ENCODE data around the gene KCNK13. TPM values are rescaled to one million over a fixed set of nuclear protein-coding genes. Genes with fewer than 3 reads are reported as not detected.
A peak's percentile ranks its signal among the peaks of the same experiment; 100 is the strongest.

KCNK13 gene
- total and polyA plus RNA-seq, 2 experiments from 2014 or later: not detected

DNA sequence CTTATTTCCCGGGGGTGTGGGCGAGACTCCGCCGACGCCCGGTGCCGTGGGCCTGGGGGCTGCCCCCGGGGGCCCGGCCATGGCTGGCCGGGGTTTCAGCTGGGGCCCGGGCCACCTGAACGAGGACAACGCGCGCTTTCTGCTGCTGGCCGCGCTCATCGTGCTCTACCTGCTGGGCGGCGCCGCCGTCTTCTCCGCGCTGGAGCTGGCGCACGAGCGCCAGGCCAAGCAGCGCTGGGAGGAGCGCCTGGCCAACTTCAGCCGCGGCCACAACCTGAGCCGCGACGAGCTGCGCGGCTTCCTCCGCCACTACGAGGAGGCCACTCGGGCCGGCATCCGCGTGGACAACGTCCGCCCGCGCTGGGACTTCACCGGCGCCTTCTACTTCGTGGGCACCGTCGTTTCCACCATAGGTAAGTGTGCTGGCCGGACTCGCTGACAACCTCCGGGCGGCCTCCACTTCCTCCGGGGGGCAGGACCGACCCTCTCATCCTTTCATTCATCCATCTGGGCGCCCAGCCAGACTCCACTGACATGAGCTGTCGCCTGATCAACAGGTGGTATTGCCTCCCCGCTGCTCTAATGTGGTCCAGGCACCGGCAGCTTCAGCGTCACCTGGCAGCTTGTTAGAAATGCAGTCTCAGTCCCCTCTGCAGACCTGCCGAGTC, 467 bp downstream of the KCNK13 start:
- Histone ChIP-seq H3K27me3 (replicated peaks; ENCODE audit: insufficient read depth) (peaks cover 75% of the 10 kb centered on the region), H3K4me2 (ENCODE audit: unreplicated experiment) (no peak overlapping the region), H3K36me3 (ENCODE audit: low read depth) (no peaks in the 10 kb centered on the region), H4K20me1 (ENCODE audit: insufficient read depth) (no peaks in the 10 kb centered on the region), H3K4me3 (peak overlapping the region; percentile 2; the same call in 1 of the 2 replicates), H3K79me2 (ENCODE audit: insufficient read depth) (no peaks in the 10 kb centered on the region), H3K9me3 (ENCODE audit: low read depth) (no peaks in the 10 kb centered on the region), H3F3A (ENCODE audit: insufficient read depth) (no peaks in the 10 kb centered on the region), H3K9ac (no peak overlapping the region), H3K27ac (no peak overlapping the region), H3K4me1 (ENCODE audit: insufficient read depth) (no peaks in the 10 kb centered on the region), H2AFZ (no peak overlapping the region), H3K9me2 (ENCODE audit: insufficient read depth) (no peaks in the 10 kb centered on the region)
- peak; percentile 20 for DNase-seq
- in situ Hi-C loops (cut with MboI): no loop called here
- WGBS, 2 experiments (ENCODE audit: low coverage in 1 of 2, low lambda C conversion rate in 2 of 2, missing lambda C conversion rate in 2 of 2): 2 to 4% methylated on average over 44 to 62 of the region's 63 CpGs
- TF ChIP-seq EZH2phosphoT487 (IDR thresholded peaks at IDR 0.05; ENCODE audit: insufficient read depth, low read depth): no peak
- no peak for TF ChIP-seq EZH2 (IDR thresholded peaks at IDR 0.05; ENCODE audit: insufficient read depth, poor library complexity, severe bottlenecking)

DNA sequence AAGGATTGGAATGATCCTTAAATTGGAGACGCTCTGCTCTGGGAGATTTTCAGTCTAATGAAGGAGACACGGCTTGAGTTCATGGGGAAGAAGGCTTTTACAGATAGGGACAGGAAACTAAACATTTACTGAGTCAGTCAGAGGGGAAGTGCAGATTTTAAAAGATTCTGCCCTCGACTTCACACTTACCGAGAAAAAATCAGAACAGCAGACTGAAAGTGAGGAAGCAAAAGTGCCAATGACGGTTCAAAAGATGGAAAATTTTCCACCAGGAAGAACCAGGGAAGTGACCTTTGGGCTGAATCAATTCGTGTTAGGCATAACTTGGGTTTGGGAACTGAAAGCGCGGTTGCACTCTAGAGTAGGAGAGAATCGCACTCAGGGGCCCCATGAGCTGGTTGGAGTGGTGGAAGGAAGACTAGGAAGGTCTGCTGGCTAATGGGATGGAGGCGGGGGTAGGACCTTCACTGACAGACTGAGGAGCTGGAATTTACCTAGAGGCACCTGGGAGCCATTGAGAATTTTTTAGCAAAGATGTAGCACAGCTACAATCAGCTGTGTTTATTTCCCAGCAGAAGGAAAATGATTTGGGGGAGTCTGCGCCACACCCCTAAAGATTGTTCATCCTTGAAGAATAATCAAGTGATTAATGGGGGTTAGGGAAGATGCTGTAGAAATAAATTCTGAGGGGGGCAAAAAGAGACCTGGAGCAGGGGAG, 1.2 kb downstream of the KCNK13 start:
- no peak overlapping the region for H3K27ac ChIP-seq
- no peak overlapping the region for H2AFZ ChIP-seq
- DNase-seq: no peak
- H3K4me2 ChIP-seq (ENCODE audit: unreplicated experiment): no peak overlapping the region
- H4K20me1 ChIP-seq (ENCODE audit: insufficient read depth): no peaks in the 10 kb centered on the region
- no peaks in the 10 kb centered on the region for H3K4me1 ChIP-seq (ENCODE audit: insufficient read depth)
- 24 to 31% methylated on average over 11 of the region's 11 CpGs for WGBS, 2 experiments (ENCODE audit: low coverage in 1 of 2, low lambda C conversion rate in 2 of 2, missing lambda C conversion rate in 2 of 2)
- in situ Hi-C loops (cut with MboI): no loop called here
- TF ChIP-seq EZH2phosphoT487 (IDR thresholded peaks at IDR 0.05; ENCODE audit: insufficient read depth, low read depth) (no peak), EZH2 (IDR thresholded peaks at IDR 0.05; ENCODE audit: insufficient read depth, poor library complexity, severe bottlenecking) (no peak)
- H3K27me3 ChIP-seq (replicated peaks; ENCODE audit: insufficient read depth): peaks cover 76% of the 10 kb centered on the region
- no peak overlapping the region for H3K9ac ChIP-seq
- H3K9me3 ChIP-seq (ENCODE audit: low read depth): no peaks in the 10 kb centered on the region
- no peaks in the 10 kb centered on the region for H3K36me3 ChIP-seq (ENCODE audit: low read depth)
- H3K9me2 ChIP-seq (ENCODE audit: insufficient read depth): no peaks in the 10 kb centered on the region
- no peaks in the 10 kb centered on the region for H3F3A ChIP-seq (ENCODE audit: insufficient read depth)
- H3K79me2 ChIP-seq (ENCODE audit: insufficient read depth): no peaks in the 10 kb centered on the region
- H3K4me3 ChIP-seq: no peak overlapping the region

DNA sequence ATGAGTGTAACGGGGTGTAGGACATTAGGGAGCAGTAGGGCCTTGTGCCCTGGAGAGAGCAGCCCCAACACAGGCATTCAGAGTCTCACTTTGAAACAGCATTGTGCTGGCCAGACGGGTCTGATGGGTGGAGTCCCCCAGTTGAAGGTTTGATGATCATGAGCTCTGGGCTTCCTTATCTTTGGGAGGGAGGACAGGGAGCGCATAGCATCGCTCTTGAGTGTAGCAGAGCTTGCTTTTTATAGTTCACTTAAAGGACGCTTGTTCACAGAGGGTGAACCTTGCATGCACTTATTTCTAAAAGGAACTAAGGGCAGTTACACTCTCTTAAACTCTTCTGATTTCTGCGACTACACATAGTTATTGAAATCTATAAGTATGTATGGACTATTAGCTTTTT, 10.6 kb downstream of the KCNK13 start:
- Histone ChIP-seq H3K36me3 (ENCODE audit: low read depth) (no peaks in the 10 kb centered on the region), H3K27ac (no peak overlapping the region), H3K79me2 (ENCODE audit: insufficient read depth) (no peaks in the 10 kb centered on the region), H3F3A (ENCODE audit: insufficient read depth) (no peaks in the 10 kb centered on the region), H3K4me3 (no peak overlapping the region), H3K9me2 (ENCODE audit: insufficient read depth) (no peaks in the 10 kb centered on the region), H3K9me3 (ENCODE audit: low read depth) (no peaks in the 10 kb centered on the region), H3K9ac (no peak overlapping the region), H3K4me2 (ENCODE audit: unreplicated experiment) (no peak overlapping the region), H2AFZ (no peak overlapping the region), H3K27me3 (replicated peaks; ENCODE audit: insufficient read depth) (peaks cover 56% of the 10 kb centered on the region), H3K4me1 (ENCODE audit: insufficient read depth) (no peaks in the 10 kb centered on the region), H4K20me1 (ENCODE audit: insufficient read depth) (no peaks in the 10 kb centered on the region)
- in situ Hi-C loops (cut with MboI): no loop called here
- DNase-seq: no peak
- TF ChIP-seq EZH2 (IDR thresholded peaks at IDR 0.05; ENCODE audit: insufficient read depth, poor library complexity, severe bottlenecking): no peak
- no peak for TF ChIP-seq EZH2phosphoT487 (IDR thresholded peaks at IDR 0.05; ENCODE audit: insufficient read depth, low read depth)
- WGBS, 2 experiments (ENCODE audit: low coverage in 1 of 2, low lambda C conversion rate in 2 of 2, missing lambda C conversion rate in 2 of 2): 45 to 51% methylated on average over 6 of the region's 6 CpGs

DNA sequence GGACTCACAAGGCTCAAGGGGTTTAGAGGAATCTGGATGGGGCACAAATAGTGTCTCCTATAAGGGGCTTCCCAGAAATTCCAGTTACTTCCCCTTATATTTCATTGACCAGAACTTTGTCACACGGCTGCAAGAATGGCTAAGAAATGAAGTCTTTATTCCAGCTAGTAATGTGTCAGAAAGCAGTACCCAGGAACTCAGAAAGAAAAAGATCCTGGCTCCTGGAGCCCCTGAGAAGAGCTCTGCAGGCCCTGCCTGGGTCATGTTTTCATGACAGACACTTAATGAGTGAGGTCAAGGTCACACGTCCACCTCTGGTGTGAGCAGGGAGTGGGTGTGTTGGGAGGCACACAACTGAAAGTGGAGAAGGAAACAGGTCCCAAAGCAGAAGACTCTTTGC, 17.8 kb downstream of the KCNK13 start:
- Histone ChIP-seq H3K79me2 (ENCODE audit: insufficient read depth) (no peaks in the 10 kb centered on the region), H3K9me2 (ENCODE audit: insufficient read depth) (no peaks in the 10 kb centered on the region), H3K4me2 (ENCODE audit: unreplicated experiment) (no peak overlapping the region), H2AFZ (no peak overlapping the region), H3K36me3 (ENCODE audit: low read depth) (no peaks in the 10 kb centered on the region), H3K4me3 (no peak overlapping the region), H3F3A (ENCODE audit: insufficient read depth) (no peaks in the 10 kb centered on the region), H3K9ac (no peak overlapping the region), H3K9me3 (ENCODE audit: low read depth) (no peaks in the 10 kb centered on the region), H3K4me1 (ENCODE audit: insufficient read depth) (no peaks in the 10 kb centered on the region), H3K27me3 (replicated peaks; ENCODE audit: insufficient read depth) (peaks cover 41% of the 10 kb centered on the region), H4K20me1 (ENCODE audit: insufficient read depth) (no peaks in the 10 kb centered on the region), H3K27ac (no peak overlapping the region)
- in situ Hi-C loops (cut with MboI): no loop called here
- no peak for DNase-seq
- 5 to 10% methylated on average over 2 of the region's 2 CpGs for WGBS, 2 experiments (ENCODE audit: low coverage in 1 of 2, low lambda C conversion rate in 2 of 2, missing lambda C conversion rate in 2 of 2)
- TF ChIP-seq EZH2 (IDR thresholded peaks at IDR 0.05; ENCODE audit: insufficient read depth, poor library complexity, severe bottlenecking) (no peak), EZH2phosphoT487 (IDR thresholded peaks at IDR 0.05; ENCODE audit: insufficient read depth, low read depth) (no peak)
